HG03103 (cell line): ENCODE measurements around the gene ADAMTS13.
"Not testable (repeated sequence)": the region's sequence is repeated elsewhere in the genome, so short reads cannot be mapped to it uniquely, and the experiment has no call there.

Source experiments
- ATAC-seq: cut with Tn5 transposase; IDR thresholded peaks from one replicate; pipeline ENCODE4 v1.9.1; 2021; ENCODE audit warnings: low read depth; ENCODE audit not compliant: unreplicated experiment

Gene ADAMTS13

DNA sequence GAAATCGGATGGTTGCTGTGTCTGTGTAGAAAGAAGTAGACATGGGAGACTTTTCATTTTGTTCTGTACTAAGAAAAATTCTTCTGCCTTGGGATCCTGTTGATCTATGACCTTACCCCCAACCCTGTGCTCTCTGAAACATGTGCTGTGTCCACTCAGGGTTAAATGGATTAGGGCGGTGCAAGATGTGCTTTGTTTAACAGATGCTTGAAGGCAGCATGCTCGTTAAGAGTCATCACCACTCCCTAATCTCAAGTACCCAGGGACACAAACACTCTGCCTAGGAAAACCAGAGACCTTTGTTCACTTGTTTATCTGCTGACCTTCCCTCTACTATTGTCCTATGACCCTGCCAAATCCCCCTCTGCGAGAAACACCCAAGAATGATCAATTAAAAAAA, 30.7 kb upstream of the ADAMTS13 start:
- ATAC-seq, result not testable (repeated sequence)

DNA sequence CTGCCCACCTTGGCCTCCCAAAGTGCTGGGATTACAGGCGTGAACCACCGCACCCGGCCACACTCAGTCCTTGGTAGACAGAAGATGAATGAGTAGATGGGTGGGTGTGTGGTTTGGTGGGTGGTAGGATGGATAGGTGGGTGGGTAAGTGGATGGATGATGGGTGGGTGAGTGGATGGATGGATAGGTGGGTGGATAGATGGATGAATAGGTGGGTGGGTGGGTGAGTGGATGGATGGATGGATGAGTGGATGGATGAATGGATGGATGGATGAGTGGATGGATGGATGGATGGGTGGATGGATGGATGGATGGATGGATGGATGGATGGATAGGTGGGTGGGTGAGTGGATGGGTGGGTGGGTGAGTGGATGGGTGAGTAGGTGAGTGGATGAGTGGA, 29.9 kb upstream of the ADAMTS13 start:
- not testable (repeated sequence) for ATAC-seq

DNA sequence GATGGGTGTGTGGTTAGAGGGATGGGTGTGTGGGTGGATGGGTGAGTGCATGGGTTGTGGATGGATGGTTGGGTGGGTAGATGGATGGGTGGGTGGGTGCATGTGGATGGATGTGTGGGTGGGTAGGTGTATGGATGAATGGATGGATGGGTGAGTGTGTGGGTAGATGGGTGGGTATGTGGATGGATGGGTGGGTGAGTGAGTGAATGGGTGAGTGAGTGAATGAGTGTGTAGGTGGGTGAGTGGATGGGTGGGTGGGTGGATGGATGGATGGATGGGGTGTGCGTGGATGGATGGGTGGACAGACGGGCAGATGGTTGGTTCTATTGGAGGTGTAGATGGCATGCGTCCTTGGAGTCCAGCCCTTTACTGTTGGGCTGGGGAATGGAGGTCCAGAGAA, 28.8 kb upstream of the ADAMTS13 start:
- ATAC-seq, result no peak

DNA sequence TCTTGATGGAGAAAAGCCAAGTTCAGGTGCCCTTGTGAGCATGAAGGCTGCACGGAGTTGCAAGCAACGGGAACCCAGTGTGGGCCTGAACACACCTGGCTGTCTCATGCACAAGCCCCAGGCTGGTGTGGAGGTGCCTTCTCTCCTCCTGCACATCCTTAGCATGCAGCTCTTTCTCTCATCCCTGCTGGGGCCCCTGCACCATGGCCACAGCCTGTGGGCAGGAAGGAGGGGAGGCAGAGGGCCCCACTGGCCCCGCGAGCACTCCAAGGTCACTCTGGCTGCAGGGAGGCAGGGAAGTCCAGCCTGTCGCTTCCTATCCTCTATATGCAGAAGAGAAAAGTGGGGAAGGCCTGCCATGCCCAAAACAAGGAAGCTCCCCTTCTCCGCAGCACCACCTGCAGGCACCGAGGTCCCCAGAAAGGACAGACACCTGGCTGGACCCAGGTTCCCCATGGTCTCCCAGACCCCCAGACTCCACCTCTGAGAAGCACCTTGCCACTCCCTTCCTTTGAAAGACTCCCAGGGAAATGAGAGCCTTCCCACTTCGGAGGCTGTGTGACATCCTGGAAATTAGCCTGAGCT, 27.4 kb upstream of the ADAMTS13 start:
- no peak for ATAC-seq

DNA sequence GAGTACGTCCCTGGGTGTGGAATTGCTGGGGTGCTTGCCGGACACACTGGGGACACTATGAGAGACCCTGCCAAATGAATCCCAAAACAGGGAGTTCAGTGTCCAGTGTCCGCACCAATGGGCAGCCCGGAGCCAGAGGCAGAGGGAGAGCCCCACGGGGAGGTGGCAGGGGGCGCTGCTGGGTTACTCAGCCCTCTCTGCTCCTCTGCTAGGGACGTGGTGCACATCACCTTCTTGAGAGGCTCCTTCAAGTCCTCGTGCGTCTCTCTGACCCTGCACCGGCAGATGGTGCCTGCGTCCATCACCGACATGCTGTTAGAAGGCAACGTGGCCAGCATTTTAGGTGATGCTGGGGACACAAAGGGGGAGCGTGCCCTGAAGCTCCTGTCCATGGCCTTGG, 25.2 kb upstream of the ADAMTS13 start:
- no peak for ATAC-seq

DNA sequence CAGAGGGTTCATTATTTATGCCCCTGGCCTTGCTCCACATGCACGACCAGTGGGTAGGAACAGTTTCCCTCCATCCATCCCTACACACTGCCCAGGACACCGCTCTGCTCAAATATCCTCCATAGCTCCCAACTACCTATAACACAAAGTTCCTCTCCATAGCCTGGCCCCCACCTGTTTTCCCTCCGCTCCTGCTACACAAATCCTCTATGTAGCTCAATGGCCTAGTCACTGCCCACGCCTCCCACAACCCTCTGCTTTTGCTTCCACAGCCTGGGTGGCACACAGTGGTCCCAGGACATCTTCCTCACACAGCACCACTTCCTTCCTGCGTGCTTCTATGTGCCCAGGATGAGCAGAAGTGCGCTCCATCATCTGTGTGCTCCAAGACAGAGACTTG, 24.8 kb upstream of the ADAMTS13 start:
- no peak for ATAC-seq

DNA sequence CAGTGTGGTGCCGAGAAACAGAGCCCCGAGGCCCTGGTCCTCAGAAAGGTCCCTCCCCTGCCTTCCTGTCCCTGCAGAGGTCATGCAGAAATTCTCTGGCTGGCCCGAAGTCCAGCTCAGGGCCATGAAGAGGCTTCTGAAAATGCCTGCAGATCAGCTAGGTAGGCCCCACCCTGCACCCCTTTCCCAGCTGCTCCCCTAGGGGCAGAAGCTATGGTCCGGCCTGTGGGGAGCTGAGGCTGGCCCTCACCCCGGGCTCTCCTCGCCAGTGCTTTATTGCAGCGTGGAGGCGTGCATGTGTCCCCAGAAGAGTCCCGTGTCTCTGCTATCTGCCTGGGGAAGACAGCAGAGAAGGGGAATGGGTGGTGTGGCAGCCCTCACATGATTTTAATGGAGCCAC, 24.3 kb upstream of the ADAMTS13 start:
- no peak for ATAC-seq

DNA sequence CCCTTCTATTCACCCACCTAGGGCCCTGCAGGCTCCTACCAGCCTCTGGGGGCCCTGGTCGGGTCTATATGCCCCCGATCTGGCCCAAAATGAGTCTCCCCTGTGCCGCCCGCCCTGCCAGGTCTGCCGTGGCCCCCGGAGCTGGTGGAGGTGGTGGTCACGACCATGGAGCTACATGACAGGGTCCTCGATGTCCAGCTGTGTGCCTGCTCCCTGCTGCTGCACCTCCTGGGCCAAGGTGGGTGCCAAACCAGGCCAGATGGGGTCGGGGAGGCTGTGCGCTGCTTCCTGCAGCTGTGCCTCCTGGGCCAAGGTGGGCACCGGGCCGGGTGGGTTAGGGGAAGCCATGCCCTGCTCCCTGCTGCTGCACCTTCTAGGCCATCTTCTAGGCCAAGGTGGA, 21.9 kb upstream of the ADAMTS13 start:
- ATAC-seq, result no peak

DNA sequence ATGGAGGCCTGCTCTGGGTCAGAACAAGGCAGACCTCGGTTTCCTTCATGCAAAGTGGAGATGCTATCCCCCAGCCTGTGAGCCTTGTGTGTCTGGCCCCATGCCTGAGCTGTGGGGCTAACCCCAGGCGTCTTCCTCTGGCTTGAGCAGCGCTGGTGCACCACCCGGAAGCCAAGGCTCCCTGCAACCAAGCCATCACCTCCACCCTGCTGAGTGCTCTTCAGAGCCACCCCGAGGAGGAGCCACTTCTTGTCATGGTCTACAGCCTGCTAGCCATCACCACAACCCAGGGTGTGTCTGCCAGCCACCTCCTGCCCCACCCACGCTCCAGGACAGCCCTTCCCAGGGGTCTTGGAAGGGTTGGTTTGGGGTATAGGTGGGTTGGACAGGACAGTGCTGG, 20.6 kb upstream of the ADAMTS13 start:
- no peak for ATAC-seq

DNA sequence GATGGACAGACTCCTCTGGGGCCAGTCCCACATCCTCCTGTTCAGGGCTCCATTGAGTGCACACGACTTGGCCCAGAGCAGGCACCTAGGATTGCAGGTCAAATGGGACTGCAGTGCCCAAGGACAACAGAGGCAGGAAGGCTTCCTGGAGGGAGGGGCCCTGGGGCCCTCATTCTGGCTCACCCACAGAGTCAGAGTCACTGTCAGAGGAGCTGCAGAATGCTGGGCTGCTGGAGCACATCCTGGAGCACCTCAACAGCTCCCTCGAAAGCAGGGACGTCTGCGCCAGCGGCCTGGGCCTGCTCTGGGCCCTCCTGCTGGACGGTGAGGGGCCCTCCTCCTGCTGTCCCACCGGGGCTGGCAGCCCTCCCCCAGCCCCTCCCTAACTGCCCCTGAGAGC, 19.5 kb upstream of the ADAMTS13 start:
- ATAC-seq, result no peak

DNA sequence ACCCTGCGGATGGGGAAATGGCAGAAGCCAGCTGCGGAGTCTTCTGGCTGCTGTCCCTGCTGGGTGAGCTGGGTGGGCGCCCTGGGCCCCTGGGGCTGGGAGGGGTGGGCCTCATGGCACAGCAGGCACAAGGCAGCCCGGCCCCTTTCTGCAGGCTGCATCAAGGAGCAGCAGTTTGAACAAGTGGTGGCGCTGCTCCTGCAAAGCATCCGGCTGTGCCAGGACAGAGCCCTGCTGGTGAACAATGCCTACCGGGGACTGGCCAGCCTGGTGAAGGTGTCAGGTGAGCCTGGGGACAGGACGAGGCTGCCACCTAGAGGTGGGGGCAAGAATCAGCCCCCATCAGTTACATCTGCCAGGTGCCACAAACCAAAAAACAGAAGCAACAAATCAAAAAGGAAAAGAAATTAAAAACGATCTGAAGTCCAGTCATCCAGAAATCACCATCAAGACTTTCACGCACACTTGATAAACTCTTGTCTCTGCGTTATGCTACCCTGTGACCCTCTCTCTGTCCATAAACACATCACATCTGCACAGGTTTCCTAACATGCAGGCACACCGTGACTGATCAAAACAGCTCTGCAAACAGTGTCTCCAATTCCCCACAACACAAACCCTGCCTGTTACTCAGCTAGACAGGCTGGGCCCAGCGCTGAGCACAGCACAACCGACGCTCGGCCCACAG, 18.3 kb upstream of the ADAMTS13 start:
- ATAC-seq, result no peak

DNA sequence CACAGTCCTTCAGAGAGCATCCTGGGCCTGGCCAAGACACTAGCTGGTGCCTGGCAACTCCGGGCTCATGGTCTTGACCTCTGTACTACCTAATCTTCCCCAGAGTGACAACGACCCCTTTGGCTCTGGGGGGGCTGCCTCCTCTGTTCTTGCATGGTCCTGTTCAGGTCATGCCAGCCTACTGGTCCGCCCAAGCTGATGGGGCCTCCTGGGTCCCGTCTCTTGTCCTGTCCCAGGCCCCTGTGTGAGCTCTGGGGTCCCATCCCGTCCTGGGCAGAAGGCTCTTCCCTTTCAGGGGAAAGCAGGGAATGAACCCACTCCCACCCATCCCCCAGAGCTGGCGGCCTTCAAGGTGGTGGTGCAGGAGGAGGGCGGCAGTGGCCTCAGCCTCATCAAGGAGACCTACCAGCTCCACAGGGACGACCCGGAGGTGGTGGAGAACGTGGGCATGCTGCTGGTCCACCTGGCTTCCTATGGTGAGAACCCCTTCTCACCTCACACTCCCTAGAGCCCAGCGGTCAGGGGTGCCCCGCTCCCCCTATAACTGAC, 17.6 kb upstream of the ADAMTS13 start:
- ATAC-seq, result no peak

DNA sequence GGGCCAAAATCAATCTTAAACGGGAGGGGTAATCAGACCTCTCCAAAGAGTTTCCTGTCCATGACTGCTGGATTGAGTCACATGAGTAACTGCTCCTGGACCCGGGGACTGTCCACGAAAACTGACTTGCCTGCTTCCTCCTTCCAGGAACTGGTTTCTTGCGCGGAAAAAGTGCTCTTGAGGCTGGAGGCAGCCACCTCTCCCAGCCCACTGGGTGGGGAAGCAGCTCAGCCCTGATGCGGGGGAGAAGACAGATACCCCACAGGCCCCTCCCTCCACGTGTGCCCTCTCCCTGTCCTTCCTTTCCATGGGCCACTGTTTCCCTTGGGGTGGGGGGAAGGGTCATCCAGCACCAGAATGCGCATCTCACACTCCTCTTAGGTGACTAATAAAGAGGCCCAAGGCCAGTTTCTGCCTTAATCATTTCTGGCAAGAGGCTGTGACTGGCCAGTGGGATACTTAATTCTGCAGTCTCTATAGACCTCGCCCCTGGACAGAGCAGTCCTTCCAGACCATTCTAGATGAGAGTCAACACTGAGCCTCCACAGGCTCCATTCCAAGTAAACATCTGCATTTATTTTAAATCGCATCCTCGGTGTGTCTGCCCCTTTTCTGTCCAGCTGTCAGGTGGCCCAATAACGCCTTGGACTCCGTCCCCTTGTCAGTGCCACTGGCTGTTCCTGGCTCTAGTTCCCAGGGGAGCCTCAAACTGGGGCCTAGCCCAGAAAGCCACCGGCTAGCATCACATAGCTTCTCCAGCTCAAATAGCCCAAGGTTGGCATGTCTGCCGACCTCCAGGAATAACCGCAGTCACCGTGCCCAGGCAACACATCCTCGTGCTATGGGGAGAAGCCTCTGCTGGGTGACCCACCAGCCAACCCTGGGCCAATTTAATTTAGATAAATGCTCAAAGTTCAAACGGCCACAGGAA, 16.4 kb upstream of the ADAMTS13 start:
- no peak for ATAC-seq

DNA sequence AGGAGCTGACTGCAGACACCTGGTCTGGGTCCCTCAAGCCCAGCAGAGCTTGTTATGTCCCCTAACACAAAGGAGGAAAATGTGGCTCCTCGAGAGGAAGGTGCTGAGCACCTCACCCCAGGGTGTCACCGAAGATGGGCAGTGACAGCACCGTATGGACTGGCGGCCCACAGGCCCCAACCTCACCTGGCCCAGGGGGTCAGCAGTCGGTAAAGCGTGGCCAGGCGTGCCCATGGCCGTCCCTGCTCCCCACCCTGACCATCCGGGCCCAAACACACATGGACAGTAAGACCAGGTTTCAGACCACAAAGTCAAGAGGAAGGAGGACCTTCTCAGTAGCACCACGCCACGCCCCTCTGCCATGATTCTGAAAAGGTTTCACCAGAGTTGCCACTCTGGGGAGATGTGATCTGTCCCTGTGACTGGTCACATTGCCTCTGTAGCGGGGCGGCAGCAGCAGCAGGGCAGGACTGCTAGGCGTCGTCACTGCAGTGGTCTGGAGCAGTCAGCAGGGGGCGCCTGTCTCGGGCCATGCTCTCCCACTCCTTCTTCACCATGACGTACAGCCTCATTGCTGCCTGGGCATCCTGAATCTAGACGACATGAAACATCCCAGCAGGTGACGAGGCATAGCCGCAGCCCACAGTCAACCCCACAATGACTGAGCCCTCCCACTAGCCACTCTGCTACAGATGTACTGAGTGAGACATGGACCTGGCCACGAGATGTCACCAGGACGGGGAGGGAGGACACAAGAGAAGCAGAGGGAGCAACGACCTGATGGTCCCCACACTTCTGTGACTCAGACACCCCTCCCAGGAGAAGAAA, 15.5 kb upstream of the ADAMTS13 start:
- no peak for ATAC-seq

DNA sequence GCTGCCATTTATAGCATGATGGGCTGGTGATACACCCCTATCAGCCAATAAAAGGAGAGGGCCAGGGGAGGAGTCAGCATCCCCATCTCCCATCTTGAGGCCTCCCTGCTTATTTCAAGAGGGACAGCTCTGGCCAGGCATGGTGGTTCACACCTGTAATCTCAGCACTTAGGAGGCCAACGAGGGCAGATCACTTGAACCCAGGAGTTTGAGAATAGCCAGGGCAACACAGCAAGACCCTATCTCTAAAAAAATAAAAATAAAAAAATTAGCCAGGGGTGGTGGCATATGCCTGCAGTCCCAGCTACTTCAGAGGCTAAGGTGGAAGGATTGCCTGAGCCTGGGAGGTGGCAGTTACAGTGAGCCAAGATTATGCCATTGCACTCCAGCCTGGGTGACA, 14.1 kb upstream of the ADAMTS13 start:
- no peak for ATAC-seq

DNA sequence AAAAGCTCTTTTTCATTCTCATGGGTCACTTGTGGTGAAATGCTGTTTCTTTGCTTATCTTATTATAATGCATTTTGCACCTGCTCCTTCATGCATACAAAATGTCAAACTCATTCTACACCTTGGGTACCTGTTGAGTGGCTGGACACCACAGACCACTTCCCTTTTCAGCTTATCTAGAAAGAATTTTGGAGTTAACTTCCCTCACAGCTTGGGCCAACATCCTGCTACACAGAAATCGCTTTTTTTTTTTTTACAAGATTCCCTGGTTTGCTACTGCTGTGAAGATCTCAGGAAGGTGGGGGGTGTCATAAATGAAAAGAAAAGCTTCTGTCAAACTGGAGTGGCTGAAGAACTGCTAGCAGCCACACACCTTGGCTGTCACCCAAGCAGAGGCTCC, 7.0 kb upstream of the ADAMTS13 start:
- no peak for ATAC-seq

DNA sequence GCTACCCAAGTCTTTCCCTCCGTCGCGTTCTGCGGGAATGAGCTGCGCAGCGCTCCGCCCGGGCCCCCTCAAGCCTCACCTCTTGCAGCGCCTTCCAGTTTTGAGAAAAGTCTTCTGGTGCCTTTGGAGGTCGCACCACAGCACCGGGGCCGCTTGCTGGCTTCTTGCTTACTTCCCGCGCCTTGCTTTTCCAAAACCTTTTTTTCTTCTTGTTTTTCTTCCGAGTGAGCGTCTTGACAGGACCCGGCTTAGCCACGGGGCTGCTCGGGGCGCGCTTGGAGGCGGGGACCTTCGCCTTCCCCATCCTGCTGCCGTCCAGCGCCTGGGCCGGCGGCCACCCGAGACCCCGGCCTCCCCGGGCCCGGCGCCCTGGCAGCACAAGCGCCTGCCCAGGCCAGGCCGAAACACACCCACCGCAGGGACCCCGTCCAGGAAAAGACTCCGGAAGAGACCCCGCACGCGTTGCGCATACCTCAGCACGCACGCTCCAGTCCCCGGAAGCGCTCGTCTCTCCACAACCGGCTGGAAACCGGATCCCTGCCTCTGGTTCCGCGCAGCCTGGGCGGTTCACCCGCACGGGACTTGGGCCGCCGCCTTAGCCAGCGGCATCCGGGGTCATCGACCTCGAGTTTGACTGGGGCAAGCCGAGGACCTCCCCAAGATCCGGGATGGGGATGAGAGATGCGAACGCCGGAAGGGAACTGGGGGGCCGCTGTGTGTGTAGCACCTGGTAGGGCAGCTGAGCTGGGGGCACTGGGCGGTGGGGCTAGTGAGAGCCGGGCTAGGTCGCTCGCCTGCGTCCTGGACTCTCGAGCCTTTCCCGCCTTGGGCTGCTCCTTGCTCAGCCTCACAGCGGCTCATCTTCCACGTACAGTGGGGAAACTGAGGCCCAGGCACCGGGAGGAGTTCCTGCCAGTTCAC, 4.4 kb upstream of the ADAMTS13 start, which contains the start of gene REXO4:
TSS of gene REXO4 (minus strand) at position 470 of the 921 bp plus-strand sequence. CDS start at position 304, 166 bp downstream.
- peak; percentile 81 for ATAC-seq

DNA sequence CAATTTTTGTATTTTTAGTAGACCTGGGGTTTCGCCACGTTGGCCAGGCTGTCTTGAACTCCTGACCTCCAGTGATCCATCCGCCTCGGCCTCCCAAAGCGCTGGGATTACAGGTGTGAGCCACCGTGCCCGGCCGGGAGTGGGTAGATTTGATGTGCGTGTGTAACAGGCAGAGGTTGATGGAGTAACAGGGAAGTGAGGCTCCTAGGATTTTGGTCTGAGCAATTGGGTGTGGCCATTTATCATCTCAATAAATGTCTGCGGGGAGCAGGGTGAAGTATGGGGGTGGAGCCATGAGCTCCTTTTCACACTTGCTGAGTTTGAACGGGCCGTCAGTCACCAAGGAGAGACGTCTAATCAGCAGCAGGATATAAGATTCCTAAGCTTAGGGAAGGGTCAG, 3.2 kb upstream of the ADAMTS13 start:
- no peak for ATAC-seq

DNA sequence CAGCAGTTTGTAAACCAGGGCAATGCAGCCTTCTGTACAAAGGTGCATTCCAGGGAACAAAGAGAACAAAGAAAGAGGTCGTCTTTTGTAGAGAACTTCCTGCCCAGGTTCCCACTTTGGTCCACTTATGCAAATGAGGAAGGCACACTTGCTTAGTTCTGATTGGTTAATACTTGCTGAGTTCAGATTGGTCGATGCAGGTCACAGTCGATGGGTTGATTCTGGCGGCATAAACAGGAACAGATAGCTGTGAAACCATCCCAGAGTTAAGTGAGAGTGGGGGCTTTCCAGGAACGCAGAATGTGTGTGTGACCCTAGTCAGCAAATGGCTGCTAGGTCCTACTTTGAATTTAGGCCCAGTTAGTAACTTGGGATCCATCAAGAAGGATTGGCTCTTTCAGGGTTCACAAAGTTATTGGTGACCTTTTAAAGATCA, 1.8 kb upstream of the ADAMTS13 start:
- ATAC-seq, result no peak
